Fibroblast of upper back skin (primary cell): Measurements from ENCODE around the gene RPL36AL.
"Not testable (repeated sequence)": the region's sequence is repeated elsewhere in the genome, so short reads cannot be mapped to it uniquely, and the experiment has no call there.

Experiments used
- DNase-seq: peaks from one replicate; pipeline ENCODE4 v3.0.0-alpha.2; 2013

RPL36AL gene

GRCh38 chr14:49617852-49618519, 2.4 kb downstream of the RPL36AL start:
- no peak for DNase-seq

- no peak for DNase-seq
Measured at GRCh38 chr14:49615776-49616175, 4.7 kb downstream of the RPL36AL start.

- DNase-seq: peak; percentile 42
Measured at GRCh38 chr14:49614196-49614595, 6.2 kb downstream of the RPL36AL start.

GRCh38 chr14:49612671-49613070, 7.8 kb downstream of the RPL36AL start:
- no peak for DNase-seq

- no peak for DNase-seq
Measured at GRCh38 chr14:49612251-49612650, 8.2 kb downstream of the RPL36AL start.

- no peak for DNase-seq
Measured at GRCh38 chr14:49607583-49607982, 12.8 kb downstream of the RPL36AL start.

GRCh38 chr14:49598485-49599300, 21.7 kb downstream of the RPL36AL start, which contains the start of gene LRR1:
LRR1 (plus strand) TSS chr14:49598940; CDS start chr14:49599021, 81 bp downstream.
- DNase-seq: peak; percentile 77

GRCh38 chr14:49598189-49598484, 22.3 kb downstream of the RPL36AL start:
- no peak for DNase-seq

GRCh38 chr14:49594347-49595091, 25.9 kb downstream of the RPL36AL start:
- DNase-seq: no peak

GRCh38 chr14:49593016-49593415, 27.4 kb downstream of the RPL36AL start:
- DNase-seq: peak; percentile 49

- DNase-seq: no peak
Measured at GRCh38 chr14:49589387-49589786, 31.0 kb downstream of the RPL36AL start.

- peak; percentile 73 for DNase-seq
Measured at GRCh38 chr14:49586673-49587460, 33.6 kb downstream of the RPL36AL start.

GRCh38 chr14:49585803-49586672, 34.4 kb downstream of the RPL36AL start, which contains the start of gene RPS29:
RPS29 (minus strand) TSS chr14:49586380; CDS start chr14:49586346, 34 bp downstream.
- DNase-seq: peak; percentile 100

GRCh38 chr14:49584981-49585640, 35.3 kb downstream of the RPL36AL start:
- not testable (repeated sequence) for DNase-seq

GRCh38 chr14:49584058-49584457, 36.4 kb downstream of the RPL36AL start:
- DNase-seq: no peak

- DNase-seq: no peak
Measured at GRCh38 chr14:49583629-49584028, 36.8 kb downstream of the RPL36AL start.

- DNase-seq: no peak
Measured at GRCh38 chr14:49582113-49582977, 38.1 kb downstream of the RPL36AL start.

GRCh38 chr14:49581209-49582112, 39.0 kb downstream of the RPL36AL start:
- no peak for DNase-seq

- DNase-seq: no peak
Measured at GRCh38 chr14:49579841-49580240, 40.6 kb downstream of the RPL36AL start.
